ENCODE measurements around the gene HES2.
A peak's percentile ranks its signal among the peaks of the same experiment; 100 is the strongest.
"Not testable (repeated sequence)": the region's sequence is repeated elsewhere in the genome, so short reads cannot be mapped to it uniquely, and the experiment has no call there.

HES2 gene, protein sequence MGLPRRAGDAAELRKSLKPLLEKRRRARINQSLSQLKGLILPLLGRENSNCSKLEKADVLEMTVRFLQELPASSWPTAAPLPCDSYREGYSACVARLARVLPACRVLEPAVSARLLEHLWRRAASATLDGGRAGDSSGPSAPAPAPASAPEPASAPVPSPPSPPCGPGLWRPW
- long read RNA-seq, donor 1: 0 reads
- long read RNA-seq, donor 2: 0 reads
- long read RNA-seq, donor 3: 0 reads
- long read RNA-seq, donor 4: 0 reads
- long read RNA-seq, donor 5: 0 reads
- long read RNA-seq, donor 6: 0 reads
- long read RNA-seq, donor 7: 0 reads
- long read RNA-seq, donor 8: 0 reads

DNA sequence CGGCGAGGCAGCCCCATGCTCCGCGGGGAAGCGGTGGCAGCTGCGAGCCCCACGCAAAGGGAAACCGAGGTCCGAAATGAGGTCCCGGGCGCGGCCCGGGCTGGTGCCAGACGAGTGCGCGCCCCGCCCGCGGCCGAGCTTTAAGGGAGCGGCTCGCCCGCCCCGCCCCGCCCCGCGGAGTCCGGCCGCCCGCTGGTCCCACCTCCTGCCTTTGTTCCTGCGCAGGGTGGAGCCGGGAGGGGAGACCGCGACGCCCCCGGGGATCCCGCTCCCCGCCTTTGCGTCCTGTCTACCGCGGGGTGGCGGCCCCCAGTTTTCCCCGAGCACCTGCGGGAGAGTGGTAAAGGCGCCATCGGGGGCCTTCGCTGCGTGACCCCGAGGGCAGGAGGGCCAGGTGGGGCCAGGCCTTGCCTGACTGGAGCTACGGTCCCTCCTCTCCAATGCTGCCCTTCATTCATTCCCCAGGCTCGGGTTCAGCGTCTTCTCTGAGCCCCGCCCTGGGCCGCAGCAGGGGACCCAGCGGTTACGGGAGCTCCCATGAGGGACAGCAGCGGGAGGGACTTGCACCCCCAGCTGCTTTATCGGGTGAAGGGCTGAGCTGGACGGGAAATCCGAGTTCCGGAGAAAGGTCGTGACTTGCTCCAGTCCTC, at the start of gene HES2:
Gene HES2, minus strand, starts transcription at position 116 of the 650 bp plus-strand sequence. Its CDS starts 99 bp downstream, at position 17.
- peak; percentile 49 for DNase-seq

DNA sequence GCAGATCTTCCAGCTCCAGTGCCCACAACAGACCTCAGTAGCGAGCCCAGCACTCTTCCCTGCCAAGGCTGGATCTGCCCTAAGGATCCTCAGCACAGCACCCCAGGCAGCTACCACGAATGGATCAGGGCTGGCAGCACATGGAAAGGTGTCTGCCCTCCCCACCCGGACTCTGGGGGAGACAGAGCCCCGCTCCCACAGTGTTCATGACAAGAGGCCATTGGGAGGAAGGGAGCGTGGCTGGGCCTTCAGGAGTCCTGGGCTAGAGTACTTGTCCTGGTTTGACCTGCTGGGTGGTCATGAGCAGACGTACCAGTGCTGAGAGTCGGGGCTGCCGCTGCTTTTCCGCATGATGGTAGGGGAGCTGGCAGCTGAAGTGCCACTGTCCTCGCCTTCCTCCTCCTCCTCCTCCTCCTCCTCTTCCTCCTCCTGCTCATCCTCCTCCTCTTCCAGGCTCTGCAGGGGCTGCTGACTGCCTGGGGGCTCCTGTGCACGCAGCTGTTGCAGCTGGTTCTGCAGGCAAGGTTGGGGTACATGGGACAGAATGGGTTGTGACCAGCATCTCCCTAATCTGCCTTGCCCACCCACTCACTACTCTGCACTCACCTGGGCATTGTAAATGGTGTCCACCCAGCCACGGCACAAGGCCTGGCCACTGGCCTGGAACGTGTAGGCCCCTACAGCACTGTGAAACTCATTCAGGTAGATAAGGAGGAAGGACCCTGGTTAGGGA, 49.2 kb upstream of the HES2 start:
- DNase-seq: no peak

DNA sequence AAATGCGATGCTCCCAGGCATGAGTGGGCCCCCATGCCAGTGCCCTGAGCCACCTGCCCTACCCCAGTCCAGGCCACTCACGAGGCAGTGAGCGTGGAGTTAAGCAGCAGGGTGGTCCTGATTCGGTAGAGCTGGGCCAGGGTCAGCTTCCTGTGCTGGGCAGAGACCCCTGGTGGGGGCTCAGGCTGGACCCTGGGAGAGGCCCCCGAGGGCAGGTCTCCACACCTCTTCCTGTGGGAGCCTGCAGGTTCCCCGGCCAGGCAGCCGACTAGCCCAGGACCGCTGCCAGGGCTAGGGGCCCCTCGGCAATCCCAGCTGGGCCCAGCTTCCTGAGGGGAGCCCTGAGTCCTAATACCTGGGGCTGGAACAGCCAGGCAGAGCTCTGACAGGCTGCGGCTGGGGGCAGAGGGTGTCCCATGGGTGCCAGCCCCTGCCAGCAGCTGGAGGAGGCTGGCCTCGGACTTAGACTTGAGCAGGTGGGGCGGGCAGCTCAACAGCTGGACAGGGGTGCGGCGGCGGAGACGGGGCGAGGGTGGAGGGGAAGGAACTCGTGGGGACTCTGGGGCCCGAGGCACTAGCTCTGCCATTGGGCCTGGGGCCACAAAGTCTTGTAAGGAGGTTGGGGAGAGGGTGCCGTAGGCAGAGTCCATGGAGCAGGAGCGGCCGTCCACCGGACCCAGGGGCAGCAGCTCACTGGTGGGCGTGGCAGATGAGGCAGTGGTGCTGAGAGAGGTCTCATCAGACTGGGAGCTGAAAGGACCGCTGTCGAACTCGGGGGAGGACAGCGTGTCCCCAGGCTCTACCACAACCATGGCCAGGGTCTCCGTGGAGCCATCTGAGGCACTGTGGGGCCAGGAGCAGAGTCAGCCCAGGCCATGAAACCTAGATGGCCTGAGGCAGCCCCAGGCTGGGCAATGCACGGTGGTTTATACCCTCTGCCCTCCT, 48.3 kb upstream of the HES2 start:
- no peak for DNase-seq

DNA sequence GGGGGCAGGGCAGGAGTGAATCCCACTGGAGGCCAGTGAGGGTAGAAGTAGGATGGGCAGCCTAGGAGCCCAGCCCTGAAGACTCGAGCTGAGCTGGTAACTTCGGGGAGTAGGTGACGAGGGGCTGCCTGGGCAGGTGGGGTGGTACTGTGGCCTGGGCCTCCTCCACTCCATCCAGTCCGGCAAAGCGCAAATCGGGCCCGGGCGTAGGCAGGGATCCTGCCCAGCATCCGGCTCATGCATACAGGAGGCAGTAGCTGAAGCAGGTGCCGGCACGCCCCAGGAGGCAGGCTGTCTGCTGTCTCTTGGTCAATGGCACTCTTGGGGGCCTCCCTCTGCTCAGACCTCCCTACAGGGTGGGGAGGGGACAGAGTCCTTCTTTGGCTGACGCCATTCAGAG, 47.5 kb upstream of the HES2 start:
- DNase-seq: no peak

DNA sequence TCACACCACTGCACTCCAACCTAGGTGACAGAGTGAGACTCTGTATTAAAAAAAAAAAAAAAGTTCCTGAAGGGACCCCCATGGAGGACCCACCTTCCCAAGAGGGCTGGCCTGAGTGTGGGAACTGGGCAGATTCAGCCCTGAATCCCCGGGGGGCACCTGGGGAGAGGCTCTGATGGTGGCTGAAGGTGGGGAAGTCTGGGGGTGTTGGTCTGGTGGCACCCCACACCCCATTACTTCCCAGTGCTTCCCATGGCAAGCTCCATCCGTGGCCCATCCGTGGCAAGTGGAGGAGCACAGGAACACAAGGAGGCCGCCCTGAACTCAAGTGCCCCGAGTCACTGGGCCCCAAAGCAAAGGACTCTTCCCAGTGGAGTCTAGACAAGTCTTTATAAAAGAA, 47.0 kb upstream of the HES2 start:
- DNase-seq: no peak

DNA sequence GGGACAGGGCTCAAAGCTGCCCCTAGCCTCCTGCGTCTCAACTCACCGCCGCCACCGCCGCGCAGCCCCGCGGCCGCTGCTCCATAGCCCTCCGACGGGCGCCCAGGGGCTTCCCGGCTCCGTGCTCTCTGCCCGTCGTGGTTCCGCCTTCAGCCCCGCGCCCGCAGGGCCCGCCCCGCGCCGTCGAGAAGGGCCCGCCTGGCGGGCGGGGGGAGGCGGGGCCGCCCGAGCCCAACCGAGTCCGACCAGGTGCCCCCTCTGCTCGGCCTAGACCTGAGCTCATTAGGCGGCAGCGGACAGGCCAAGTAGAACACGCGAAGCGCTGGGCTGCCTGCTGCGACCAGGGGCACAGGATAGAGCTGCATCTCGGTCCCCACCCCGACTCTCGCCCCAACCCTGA, 46.3 kb upstream of the HES2 start, which contains the start of gene TNFRSF25:
Gene TNFRSF25, minus strand, starts transcription at position 151 of the 400 bp plus-strand sequence. Its CDS starts 66 bp downstream, at position 85.
- DNase-seq: no peak

DNA sequence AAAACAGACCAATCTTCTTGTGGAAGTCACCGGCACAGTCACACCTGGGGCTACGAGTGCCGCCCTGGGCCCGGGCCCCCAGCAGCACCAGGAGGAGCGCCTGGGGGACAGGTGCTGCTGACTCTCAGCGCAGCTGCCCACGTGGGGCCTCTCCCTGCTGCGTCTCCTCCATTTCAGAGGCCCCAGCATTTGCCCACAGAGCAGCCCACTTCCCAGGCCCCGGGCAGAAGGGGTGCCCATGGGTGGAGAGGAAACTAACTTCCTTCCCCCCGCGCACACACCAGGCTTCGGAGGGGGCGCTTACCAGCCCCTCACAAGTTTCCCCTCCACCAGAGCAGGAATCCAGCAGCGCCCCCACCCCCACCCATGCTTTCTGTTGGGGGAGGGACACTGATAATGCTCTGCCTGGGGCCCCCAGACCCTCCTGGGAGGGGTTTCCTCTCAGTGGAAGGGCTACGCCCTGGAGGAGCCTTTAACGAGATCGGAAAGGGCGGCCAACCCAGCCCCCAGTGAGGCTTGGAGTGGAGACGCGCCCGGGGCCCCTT, 45.8 kb upstream of the HES2 start:
- DNase-seq: no peak

DNA sequence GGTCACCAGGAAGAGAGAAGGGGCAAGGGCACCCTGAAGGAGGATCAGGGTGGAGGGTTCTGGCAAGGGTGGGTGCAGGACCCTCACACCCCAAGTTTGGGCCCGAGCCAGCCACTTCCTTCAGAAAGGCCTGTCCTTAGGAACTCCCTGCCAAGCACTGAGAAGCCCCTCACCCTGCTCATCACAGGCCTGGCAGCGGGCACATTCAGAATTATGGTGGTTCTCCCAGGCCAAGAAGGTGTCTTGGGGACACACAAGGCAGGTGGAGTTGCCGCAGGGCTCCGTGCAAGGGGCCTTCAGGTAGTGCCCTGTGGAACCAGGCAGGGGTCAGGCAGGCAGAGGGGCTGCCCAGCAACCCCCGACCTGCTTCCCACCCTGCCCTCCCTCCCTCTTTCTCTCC, 45.2 kb upstream of the HES2 start:
- DNase-seq: no peak

DNA sequence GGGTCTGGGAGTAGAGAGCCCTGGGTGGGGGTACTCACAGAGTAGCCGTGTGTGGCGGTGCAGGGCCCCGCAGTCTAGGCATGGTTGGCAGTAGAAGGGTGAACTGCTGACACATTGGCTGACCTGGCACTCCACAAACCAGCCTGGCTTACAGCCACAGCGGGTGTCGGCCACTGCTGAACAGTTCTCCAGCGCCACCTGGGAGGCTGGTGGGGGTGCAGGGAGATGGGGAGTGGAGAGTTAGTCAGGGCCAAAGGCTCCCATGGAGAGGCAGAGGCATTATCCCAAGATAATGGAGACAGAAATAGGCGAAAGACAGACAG, 44.8 kb upstream of the HES2 start:
- no peak for DNase-seq

DNA sequence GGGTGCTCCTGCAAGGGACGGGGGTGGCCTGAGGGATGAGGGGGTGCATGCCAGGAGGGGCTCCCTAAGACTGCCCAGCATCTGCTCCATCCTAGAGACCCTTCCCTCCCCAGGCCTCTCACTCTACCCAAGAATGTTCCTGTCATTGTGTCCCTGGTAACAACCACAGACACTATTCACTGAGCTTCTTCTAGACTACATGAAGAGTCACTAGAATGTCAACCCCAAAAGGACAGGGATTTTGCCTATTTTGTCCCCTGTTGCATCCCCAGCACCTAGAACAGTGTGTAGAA, 43.3 kb upstream of the HES2 start:
- no peak for DNase-seq

DNA sequence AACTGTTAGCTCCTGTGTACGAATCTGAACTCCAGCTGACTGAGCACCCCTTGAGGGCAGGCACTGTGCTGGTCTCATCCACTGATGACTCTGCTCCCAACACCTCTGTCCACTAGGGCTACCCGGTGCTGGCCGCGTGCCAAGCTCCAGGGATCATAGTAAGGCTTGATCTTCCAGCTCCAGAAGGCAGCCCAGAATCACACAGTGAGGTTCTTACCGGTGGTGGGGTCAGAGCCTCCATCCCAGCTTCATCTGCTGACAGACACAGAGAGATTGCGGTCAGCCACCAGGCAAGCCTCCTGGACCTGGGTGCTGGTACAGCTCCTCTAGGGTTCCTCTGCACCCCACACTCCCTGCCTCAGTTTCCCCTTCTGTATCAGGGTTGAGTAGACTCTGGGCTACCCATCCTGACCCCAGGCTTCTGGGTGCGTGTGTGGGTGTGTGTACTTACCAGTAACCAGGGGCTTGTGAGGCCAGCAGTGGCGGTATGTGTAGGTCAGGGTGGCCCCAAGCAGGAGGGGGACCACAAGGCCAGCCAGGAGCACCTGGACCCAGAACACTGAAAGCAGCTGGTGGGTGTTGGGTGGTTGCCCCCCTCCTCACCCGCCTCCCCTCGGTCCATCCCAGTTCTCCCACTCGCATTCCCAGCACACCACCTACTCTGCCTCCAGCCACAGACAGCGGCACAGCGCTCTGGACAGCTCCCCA, 42.8 kb upstream of the HES2 start:
- no peak for DNase-seq

DNA sequence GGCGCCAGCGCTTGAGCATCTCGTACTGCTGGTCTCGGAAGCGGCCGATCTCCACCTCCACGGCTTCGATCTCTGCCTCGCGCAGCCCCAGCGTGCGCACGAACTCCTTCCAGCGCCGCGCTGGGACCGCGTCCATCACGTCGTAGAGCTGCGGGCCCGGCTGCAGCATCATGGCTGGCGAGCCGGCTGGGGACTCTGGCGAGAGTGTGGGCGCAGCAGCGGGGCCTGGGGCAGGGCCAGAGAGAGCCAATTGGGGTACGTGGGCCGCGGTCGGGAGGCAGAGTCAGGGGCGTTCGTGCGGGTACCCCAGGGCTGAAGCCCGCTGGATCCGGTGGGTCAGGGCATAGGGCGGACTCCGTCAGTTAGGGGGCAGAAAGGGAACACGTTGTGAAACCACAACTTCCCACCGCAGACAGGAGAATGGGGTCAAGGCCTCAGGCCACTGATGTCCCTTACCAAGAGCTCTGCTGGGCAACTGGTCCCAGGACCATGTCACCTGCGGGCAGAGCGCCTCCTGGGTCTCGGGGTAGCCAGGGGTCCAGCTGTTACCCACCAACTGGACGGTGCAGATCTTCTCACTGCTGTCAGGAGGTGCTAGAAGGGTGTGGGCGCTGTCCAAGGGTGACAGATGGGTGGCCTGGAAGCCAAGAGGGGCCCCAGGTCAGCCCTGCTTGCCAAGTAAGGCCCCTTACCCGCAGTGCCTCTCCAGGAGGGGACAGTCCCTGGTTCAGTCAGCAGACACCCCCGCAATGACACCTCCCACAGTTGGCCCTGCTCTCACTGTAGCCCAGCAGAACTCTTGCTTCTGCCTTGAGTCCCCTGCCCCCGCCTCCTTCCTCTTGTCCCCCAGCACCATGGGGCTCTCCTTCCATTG, 42.1 kb upstream of the HES2 start:
- DNase-seq: no peak

DNA sequence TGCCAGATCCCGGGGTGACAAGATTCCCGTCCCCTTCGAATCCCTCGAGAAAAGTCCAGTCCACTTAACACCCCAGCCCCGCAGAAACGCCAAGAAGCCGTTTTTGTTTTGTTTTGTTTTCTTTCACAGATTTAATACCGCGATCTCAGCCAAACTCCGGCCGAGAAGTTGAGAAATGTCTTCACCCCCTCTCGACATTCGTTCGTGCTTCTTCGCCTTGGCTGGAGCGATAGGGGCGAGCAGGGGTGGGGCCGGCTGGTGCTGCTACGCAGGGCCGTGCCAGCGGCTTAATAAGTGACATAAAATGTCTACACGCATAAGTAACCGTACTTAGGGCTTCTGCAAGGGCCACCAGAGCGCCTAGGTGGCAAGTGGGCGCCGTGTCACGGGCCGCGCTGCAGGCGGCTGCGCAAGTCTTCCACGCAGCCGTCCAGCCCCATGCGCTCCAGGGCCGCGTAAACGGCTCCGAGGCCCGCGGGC, 41.4 kb upstream of the HES2 start:
- no peak for DNase-seq

DNA sequence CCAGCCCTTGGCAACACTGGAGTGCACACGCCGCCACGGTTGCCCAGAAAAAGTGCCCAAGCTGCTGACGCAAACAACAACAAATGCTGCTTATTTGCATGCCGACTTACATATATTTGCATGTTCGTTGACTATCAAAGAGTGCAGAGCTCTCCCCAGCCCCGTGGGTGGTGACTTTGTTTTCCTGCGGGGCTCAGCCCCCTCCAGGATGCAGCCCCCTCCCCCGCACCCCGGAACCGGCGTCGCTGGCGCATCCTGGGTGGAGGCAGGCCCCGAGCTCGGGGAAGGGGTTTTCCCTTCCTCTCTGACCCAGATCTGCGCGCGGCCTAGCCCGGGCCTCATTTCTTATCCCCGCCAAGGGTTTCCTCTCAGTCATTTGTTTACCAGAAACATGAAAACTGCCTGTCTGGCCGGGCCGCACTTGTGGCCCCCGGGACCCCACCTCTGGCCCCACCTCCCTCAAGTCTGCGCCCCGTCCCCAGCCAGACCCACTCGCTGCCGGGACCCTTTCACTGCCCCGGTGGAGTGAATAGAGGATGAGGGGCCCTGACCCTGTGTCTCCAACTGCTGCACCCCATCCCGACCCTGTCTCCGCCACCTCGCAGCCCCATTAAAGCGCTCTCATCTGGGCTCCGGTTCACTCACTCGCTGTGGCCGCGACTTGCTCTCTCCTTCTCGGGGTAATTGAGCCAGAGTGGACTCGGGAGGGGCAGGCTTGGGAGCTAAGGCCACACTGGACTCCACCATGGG, 40.8 kb upstream of the HES2 start:
- DNase-seq: no peak

DNA sequence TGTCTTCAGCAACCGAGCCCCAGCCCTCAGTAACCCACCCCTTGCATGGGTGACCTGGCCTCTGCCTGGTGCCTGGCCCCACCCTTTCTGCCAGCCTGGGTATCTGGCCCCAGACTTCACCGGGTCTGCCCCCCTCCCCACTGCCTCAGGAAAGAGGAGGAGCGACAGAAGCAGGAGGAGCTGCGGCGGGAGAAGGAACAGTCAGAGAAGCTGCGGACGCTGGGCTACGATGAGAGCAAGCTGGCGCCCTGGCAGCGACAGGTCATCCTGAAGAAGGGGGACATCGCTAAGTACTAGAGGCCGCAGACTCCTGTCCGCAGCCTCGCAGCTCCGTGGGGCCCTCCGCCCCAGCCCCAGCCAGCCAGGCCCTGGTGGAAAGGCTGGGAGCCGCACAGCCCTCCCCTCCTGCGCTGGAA, 40.1 kb upstream of the HES2 start:
- DNase-seq: no peak

DNA sequence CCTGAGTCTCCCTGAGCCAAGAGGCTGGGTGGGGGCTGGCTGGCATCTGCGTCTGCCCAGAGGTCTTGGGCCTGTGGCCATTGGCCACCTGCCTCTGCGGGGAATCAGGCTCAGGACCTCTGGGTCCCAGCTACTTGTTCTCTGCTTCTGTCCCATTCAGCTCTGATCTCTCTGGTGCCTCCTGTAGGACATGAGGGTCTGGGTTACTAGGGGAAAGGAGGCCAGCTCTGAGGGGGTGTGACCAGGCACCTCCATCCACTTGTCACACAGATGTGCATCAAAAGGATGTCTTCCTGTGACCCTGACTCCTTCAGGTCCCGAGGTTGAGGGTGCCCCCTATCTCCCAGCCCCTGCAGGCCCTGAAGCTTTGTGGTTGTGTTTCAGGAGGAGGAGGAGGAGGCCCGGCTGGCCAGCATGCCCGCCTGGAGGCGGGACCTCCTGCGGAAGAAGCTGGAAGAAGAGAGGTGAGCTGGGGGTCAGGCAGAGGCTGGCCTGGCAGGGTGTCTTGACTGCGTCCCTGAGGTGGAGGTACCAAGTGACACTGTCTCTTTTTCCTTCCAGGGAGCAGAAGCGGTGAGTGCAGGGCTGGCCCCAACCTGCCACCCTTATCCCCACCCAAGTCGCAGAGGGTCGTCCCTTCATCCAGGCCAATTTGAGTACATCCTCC, 37.2 kb upstream of the HES2 start:
- no peak for DNase-seq

DNA sequence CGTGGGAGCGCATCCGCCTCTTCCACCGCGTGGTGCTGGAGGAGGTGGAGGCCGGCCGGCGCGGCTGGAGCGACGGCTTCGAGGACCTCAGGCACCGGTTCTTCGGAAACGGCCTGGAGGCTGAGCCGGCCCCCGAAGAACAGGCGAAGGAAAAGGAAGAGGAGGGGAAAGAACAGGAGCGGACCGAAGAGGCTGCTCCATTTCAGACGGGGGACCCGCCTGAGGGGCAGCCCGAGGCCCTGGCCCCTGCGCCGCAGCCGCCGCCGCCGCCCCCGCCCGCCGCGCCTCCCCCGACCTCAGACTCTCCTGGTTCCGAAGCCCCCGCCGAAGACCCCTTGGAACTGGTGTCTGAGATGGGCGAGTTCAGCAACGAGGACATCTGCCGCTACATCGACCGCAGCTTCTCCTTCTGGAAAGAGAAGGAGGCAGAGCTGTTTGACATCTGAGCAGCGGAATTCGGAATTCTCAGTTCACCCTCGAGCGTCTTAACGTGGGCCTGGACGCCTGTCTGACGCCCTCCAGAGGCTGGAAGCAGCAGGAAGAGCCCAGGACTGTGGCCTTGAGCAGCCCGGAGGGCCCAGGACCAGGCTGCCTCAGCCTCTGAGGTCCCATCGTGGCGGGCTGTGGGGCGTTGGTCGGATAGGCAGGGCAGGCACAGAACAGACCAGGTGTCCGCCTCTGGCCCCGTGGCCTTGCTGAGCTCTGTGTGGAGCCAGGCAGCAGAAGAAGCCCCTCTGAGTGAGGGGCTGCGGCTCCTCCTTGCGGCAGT, 36.2 kb upstream of the HES2 start:
- not testable (repeated sequence) for DNase-seq
